Measurements from ENCODE around the gene DNHD1. TPM values are rescaled to one million over a fixed set of nuclear protein-coding genes. Genes with fewer than 3 reads are reported as not detected.

Gene DNHD1
- total RNA-seq, 1 donor from 2014 or later: 17.2 TPM

DNA sequence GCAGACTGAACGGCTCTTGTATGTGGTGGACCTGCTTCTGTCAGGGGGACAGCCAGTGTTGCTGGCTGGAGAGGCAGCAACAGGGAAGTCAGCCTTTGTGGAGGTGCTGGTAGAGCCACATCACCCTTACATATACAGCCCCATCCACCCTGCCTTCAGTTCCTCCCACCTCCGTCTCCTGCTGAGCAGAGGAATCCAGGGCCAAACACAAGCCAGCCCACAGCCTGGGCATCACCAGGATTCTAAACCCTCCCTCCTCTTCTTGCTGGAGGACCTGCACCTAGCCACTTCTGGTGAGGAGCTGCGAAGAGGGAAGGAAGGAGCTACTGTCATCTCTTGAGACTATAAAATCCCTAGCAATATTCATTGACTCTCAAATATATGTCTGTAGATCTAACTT lies 51.6 kb downstream of the DNHD1 start:
- Histone ChIP-seq H3K27ac (no peak overlapping the region), H3K36me3 (no peaks in the 10 kb centered on the region), H3K4me1 (no peaks in the 10 kb centered on the region), H3K4me3 (no peak overlapping the region), H3K27me3 (no peaks in the 10 kb centered on the region), H3K9me3 (no peaks in the 10 kb centered on the region)
- intact Hi-C loops (cut with DNase I): no loop called here
- peak in 1 of 2 donors; percentile 32 for DNase-seq (ENCODE audit: extremely low spot score in 2 of 2)
- TF ChIP-seq CTCF (IDR thresholded peaks at IDR 0.05) (no peak), POLR2A (IDR thresholded peaks at IDR 0.05) (no peak), POLR2AphosphoS5 (IDR thresholded peaks at IDR 0.05; ENCODE audit: insufficient read depth in 1 of 2, low read depth in 1 of 2) (no peak)

- H3K27me3 ChIP-seq: no peaks in the 10 kb centered on the region
- no peaks in the 10 kb centered on the region for H3K36me3 ChIP-seq
- no peak for DNase-seq (ENCODE audit: extremely low spot score in 2 of 2)
- no peaks in the 10 kb centered on the region for H3K4me1 ChIP-seq
- intact Hi-C loops (cut with DNase I): no loop called here
- TF ChIP-seq POLR2AphosphoS5 (IDR thresholded peaks at IDR 0.05; ENCODE audit: insufficient read depth in 1 of 2, low read depth in 1 of 2) (no peak), POLR2A (IDR thresholded peaks at IDR 0.05) (no peak), CTCF (IDR thresholded peaks at IDR 0.05) (no peak)
- H3K9me3 ChIP-seq: no peaks in the 10 kb centered on the region
- H3K27ac ChIP-seq: no peak overlapping the region
- H3K4me3 ChIP-seq: no peak overlapping the region
Observed at GRCh38 chr11:6553634-6554033, 56.6 kb downstream of the DNHD1 start.

DNA sequence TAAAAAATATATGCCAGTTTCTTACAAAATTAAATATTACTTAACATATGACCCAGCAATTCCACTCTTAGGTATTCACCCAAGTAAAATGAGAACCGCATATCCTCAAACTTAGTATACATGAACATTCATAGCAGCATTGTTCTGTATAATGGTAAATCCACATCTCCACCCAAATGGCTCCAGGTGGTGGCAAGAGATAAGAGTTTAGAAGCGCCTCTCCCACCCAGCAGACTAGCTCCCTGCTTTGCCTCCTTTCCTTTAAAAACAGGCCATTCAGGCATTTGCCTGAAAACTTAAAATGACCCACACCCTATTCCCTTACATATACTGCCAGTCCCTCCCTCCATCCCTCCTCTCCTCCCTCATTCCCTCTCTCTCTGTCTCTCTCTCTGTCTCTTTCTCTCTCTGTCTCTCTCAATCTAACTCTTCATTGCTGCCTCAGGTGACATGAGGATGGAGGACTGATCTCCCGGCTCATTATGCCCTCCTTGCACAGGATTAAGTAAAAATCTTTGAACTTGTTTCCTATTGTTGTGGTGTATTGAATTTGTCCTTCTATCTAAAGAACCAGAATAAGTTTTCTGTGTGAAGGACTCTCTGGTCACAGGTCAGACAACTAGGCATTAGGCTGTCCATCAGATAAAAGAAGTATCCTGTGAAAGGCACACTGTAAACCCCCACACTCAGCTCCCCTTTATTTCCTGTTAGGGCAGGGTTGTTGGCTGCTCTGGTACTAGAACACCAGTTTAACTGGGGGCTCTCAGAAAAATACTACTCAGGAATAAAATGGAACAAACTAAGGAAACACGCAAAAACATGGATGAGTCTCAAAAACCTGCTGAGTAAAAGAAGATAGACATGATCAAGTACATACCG lies 58.0 kb downstream of the DNHD1 start:
- no peaks in the 10 kb centered on the region for H3K36me3 ChIP-seq
- H3K27ac ChIP-seq: no peak overlapping the region
- intact Hi-C loops (cut with DNase I): no loop called here
- no peak for DNase-seq (ENCODE audit: extremely low spot score in 2 of 2)
- no peaks in the 10 kb centered on the region for H3K9me3 ChIP-seq
- no peak overlapping the region for H3K4me3 ChIP-seq
- no peak for TF ChIP-seq POLR2A (IDR thresholded peaks at IDR 0.05)
- no peak for TF ChIP-seq CTCF (IDR thresholded peaks at IDR 0.05)
- TF ChIP-seq POLR2AphosphoS5 (IDR thresholded peaks at IDR 0.05; ENCODE audit: insufficient read depth in 1 of 2, low read depth in 1 of 2): no peak
- no peaks in the 10 kb centered on the region for H3K27me3 ChIP-seq
- no peaks in the 10 kb centered on the region for H3K4me1 ChIP-seq

DNA sequence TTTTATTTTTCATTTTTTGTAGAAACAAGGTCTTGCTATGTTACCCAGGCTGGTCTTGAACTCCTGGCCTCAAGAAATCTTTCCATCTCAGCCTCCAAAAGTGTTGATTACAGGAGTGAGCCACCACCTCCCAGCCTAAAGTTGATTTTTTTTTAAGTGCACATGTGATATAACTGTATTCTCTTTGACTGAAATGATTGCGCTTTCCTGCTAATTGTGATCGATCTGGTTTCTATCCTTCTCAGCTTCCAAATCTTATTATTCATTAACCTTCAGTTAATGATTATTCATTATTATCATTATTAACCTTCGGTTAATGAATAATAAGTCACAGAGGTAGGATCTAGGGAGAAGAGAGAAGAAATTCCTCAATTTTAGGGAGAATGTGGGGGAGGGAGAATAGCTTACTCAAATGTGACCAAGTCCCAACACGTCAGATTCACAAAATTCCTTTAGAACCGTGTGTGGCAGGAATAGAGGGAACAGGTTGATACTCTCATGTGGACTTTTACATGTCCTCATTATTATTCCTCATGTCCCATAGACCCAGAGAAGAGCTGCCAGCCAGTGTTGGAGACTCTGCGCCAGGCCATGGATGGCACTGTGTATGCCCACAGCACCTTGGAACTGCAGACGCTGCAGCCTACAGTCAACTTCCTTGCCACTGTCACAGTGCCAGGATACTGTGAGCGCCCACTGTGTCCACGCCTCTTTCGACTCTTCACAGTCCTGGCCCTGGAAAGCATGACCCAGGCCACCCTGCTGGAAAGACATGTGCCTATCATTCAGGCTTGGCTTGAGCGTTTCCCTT lies 59.3 kb downstream of the DNHD1 start:
- TF ChIP-seq CTCF (IDR thresholded peaks at IDR 0.05) (no peak), POLR2AphosphoS5 (IDR thresholded peaks at IDR 0.05; ENCODE audit: insufficient read depth in 1 of 2, low read depth in 1 of 2) (no peak), POLR2A (IDR thresholded peaks at IDR 0.05) (no peak)
- no peaks in the 10 kb centered on the region for H3K9me3 ChIP-seq
- intact Hi-C loops (cut with DNase I): no loop called here
- no peaks in the 10 kb centered on the region for H3K27me3 ChIP-seq
- no peaks in the 10 kb centered on the region for H3K4me1 ChIP-seq
- no peak for DNase-seq (ENCODE audit: extremely low spot score in 2 of 2)
- no peaks in the 10 kb centered on the region for H3K36me3 ChIP-seq
- no peak overlapping the region for H3K4me3 ChIP-seq
- H3K27ac ChIP-seq: no peak overlapping the region

All from vagina (tissue), 2 donors.